ENCODE data around the gene HTRA2.

Gene HTRA2

DNA sequence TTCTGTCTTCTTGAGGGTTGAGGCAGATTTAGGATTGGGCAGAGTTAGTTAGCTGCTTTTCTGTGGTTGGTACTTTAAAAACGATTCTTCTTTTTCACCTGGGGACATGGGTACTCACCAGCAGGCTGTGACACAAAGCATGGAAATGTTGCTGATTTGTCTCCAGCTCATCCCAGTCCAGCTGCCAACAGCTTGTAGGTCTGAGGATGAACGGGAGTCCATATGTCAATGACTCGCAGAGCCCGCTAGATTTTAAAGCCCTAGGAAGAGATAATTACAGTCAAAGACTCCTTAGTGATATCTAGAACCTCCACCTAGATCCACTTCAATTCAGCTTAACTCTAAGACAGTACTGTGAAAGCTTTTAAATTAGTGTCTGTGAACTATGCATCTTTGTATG is 45.6 kb downstream of the HTRA2 start:
- H3K27ac ChIP-seq (ENCODE audit: low read length) = no peak overlapping the region
- H3K4me1 ChIP-seq (ENCODE audit: control insufficient read depth in 1 of 2, insufficient read depth in 2 of 2, low read length in 2 of 2) = peaks cover 0 to 7% of the 10 kb centered on the region in 2 donors
- no peaks in the 10 kb centered on the region for H3K9me3 ChIP-seq (ENCODE audit: control insufficient read depth in 1 of 2, low read length in 2 of 2)
- H3K36me3 ChIP-seq (ENCODE audit: control insufficient read depth in 1 of 2, insufficient read depth in 2 of 2, low read length in 2 of 2) = no peaks in the 10 kb centered on the region
- no peaks in the 10 kb centered on the region for H3K27me3 ChIP-seq (ENCODE audit: low read depth, low read length)
- no peak overlapping the region for H3K4me3 ChIP-seq (ENCODE audit: low read depth in 1 of 2, low read length in 2 of 2)

GRCh38 chr2:74576211-74576862 is 46.6 kb downstream of the HTRA2 start:
- peak overlapping the region; percentile 47 for H3K27ac ChIP-seq (ENCODE audit: low read length)
- H3K27me3 ChIP-seq (ENCODE audit: low read depth, low read length) = no peaks in the 10 kb centered on the region
- H3K9me3 ChIP-seq (ENCODE audit: control insufficient read depth in 1 of 2, low read length in 2 of 2) = no peaks in the 10 kb centered on the region
- H3K36me3 ChIP-seq (ENCODE audit: control insufficient read depth in 1 of 2, insufficient read depth in 2 of 2, low read length in 2 of 2) = no peaks in the 10 kb centered on the region
- no peak overlapping the region for H3K4me3 ChIP-seq (ENCODE audit: low read depth in 1 of 2, low read length in 2 of 2)
- peaks cover 0 to 7% of the 10 kb centered on the region in 2 donors for H3K4me1 ChIP-seq (ENCODE audit: control insufficient read depth in 1 of 2, insufficient read depth in 2 of 2, low read length in 2 of 2)

DNA sequence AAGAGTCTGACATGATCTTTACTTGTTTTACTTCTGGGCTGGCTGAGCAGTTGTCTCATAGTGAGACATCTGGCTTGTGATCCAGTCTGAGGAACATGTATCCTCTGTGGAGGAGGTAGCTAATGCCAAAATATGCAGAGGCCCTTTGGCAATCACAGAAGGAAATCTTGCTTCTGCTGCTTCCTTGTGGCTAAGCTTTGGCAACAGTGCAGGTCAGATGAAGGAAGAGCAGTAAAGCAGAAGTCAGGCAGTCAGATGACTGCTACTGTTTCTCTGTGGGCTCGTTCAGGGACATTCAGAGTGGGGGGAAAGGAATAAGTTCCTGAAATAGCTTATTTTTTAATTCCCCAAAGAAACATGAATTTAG is 47.1 kb downstream of the HTRA2 start:
- Histone ChIP-seq H3K36me3 (ENCODE audit: control insufficient read depth in 1 of 2, insufficient read depth in 2 of 2, low read length in 2 of 2) (no peaks in the 10 kb centered on the region), H3K27ac (ENCODE audit: low read length) (peak overlapping the region; percentile 47), H3K4me1 (ENCODE audit: control insufficient read depth in 1 of 2, insufficient read depth in 2 of 2, low read length in 2 of 2) (peaks cover 0 to 7% of the 10 kb centered on the region in 2 donors), H3K9me3 (ENCODE audit: control insufficient read depth in 1 of 2, low read length in 2 of 2) (no peaks in the 10 kb centered on the region), H3K4me3 (ENCODE audit: low read depth in 1 of 2, low read length in 2 of 2) (no peak overlapping the region), H3K27me3 (ENCODE audit: low read depth, low read length) (no peaks in the 10 kb centered on the region)

DNA sequence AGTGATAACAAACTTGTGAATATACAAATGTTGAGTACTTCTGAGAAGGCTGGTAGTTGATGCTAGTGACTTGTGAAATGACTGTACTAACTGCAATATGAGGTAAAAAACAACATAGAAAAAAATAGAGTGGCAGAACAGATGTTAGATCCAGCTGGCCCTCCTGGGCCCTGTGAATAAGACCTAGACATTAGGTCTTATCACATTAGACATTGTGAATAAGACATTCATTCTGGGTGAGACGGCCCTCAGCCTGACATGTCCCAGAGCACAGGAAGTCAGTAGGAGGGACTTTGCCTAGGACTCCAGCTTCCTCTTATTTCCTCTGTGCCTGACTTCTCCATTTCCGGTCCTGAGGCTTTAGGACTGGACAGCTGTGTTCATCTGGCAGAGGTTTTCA is 47.7 kb downstream of the HTRA2 start:
- Histone ChIP-seq H3K36me3 (ENCODE audit: control insufficient read depth in 1 of 2, insufficient read depth in 2 of 2, low read length in 2 of 2) (no peaks in the 10 kb centered on the region), H3K4me1 (ENCODE audit: control insufficient read depth in 1 of 2, insufficient read depth in 2 of 2, low read length in 2 of 2) (peaks cover 0 to 7% of the 10 kb centered on the region in 2 donors), H3K27me3 (ENCODE audit: low read depth, low read length) (no peaks in the 10 kb centered on the region), H3K4me3 (ENCODE audit: low read depth in 1 of 2, low read length in 2 of 2) (no peak overlapping the region), H3K27ac (ENCODE audit: low read length) (no peak overlapping the region), H3K9me3 (ENCODE audit: control insufficient read depth in 1 of 2, low read length in 2 of 2) (no peaks in the 10 kb centered on the region)

DNA sequence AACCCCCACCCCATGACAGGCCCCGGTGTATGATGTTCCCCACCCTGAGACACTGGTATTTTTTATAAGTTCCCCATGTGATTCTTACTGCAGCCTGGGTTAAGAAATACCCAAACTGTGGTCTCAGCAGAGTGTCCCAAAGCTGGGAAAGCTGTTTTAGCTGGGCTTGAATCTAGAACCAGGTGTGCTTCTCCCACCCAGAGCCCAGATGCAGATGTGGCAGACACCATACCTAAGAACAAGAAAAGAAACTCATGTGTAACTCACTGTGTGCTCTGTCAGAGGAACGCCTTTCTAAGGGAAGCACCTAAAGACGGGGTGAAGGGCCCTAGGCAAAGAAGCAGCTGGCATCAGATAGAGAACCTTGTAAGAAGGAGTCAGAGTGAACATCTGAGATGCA is 48.7 kb downstream of the HTRA2 start:
- H3K4me3 ChIP-seq (ENCODE audit: low read depth in 1 of 2, low read length in 2 of 2) = no peak overlapping the region
- no peaks in the 10 kb centered on the region for H3K9me3 ChIP-seq (ENCODE audit: control insufficient read depth in 1 of 2, low read length in 2 of 2)
- no peaks in the 10 kb centered on the region for H3K36me3 ChIP-seq (ENCODE audit: control insufficient read depth in 1 of 2, insufficient read depth in 2 of 2, low read length in 2 of 2)
- H3K27ac ChIP-seq (ENCODE audit: low read length) = no peak overlapping the region
- no peaks in the 10 kb centered on the region for H3K27me3 ChIP-seq (ENCODE audit: low read depth, low read length)
- H3K4me1 ChIP-seq (ENCODE audit: control insufficient read depth in 1 of 2, insufficient read depth in 2 of 2, low read length in 2 of 2) = peaks cover 0 to 7% of the 10 kb centered on the region in 2 donors

- Histone ChIP-seq H3K9me3 (ENCODE audit: control insufficient read depth in 1 of 2, low read length in 2 of 2) (no peaks in the 10 kb centered on the region), H3K36me3 (ENCODE audit: control insufficient read depth in 1 of 2, insufficient read depth in 2 of 2, low read length in 2 of 2) (no peaks in the 10 kb centered on the region), H3K27ac (ENCODE audit: low read length) (no peak overlapping the region), H3K4me3 (ENCODE audit: low read depth in 1 of 2, low read length in 2 of 2) (no peak overlapping the region), H3K27me3 (ENCODE audit: low read depth, low read length) (no peaks in the 10 kb centered on the region), H3K4me1 (ENCODE audit: control insufficient read depth in 1 of 2, insufficient read depth in 2 of 2, low read length in 2 of 2) (peaks cover 0 to 3% of the 10 kb centered on the region in 2 donors)
Measured at GRCh38 chr2:74581463-74581862, 51.7 kb downstream of the HTRA2 start.

DNA sequence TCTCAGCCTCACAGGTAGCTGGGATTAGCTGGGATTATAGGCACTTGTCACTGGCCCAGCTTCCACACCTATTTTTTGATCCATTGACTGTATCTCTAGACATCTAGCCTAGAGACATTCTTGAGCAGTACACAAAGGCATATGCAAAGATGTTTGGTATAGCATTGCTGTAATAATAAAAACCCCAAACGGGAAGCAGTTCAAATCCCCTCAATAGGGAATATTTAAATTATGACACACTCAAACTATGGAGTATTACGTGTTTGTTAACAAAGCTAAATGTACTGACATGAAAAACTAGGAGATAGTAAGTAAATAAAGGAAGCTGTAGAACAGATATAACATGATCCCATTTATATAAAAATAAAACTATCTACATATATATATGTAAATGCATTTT is 52.5 kb downstream of the HTRA2 start:
- H3K4me3 ChIP-seq (ENCODE audit: low read depth in 1 of 2, low read length in 2 of 2) = no peak overlapping the region
- no peaks in the 10 kb centered on the region for H3K36me3 ChIP-seq (ENCODE audit: control insufficient read depth in 1 of 2, insufficient read depth in 2 of 2, low read length in 2 of 2)
- H3K27me3 ChIP-seq (ENCODE audit: low read depth, low read length) = no peaks in the 10 kb centered on the region
- no peaks in the 10 kb centered on the region for H3K9me3 ChIP-seq (ENCODE audit: control insufficient read depth in 1 of 2, low read length in 2 of 2)
- no peak overlapping the region for H3K27ac ChIP-seq (ENCODE audit: low read length)
- no peaks in the 10 kb centered on the region for H3K4me1 ChIP-seq (ENCODE audit: control insufficient read depth in 1 of 2, insufficient read depth in 2 of 2, low read length in 2 of 2)
